A549 (cell line): ENCODE data around the gene CRADD. TPM values are rescaled to one million over a fixed set of nuclear protein-coding genes. Genes with fewer than 3 reads are reported as not detected.

Experiments
- ATAC-seq, 2 experiments: fragments of 200-7000 bp in 1 of 2; fragments of >200 bp in 1 of 2; cut with Nextera tagmentation in 1 of 2; cut with Tn5 transposase in 1 of 2; 3 replicates each; pipeline versions ENCODE4 v1.8.0 to v1.9.1; 2018 to 2020; ENCODE audit warnings: mild to moderate bottlenecking in 1 of 2, moderate library complexity in 1 of 2
- CTCF ChIA-PET: fragments of 300-600 bp; sonication (Branson Sonifier 250); formaldehyde crosslinking; extraction: SDS; loops from one replicate; lab custom pipeline; 2021; ENCODE audit warnings: antibody characterized with exemption, inconsistent platforms; lab: Yijun Ruan, JAX
- POLR2A ChIA-PET: fragments of 350-600 bp; formaldehyde crosslinking; extraction: SDS; loops from one replicate; lab custom pipeline; 2021; ENCODE audit warnings: antibody characterized with exemption, inconsistent platforms; lab: Yijun Ruan, JAX
- DNase-seq, 2 experiments: peaks; one replicate each; pipeline versions ENCODE4 v3.0.0 to v3.0.0-alpha.2; 2011 to 2016; ENCODE audit warnings: low read depth in 1 of 2, low spot score in 1 of 2
- FAIRE-seq: peaks from 2 replicates; lab custom pipeline; 2011; peaks lifted over from hg19 to GRCh38; lab: Jason Lieb, UNC
- H3K27ac ChIP-seq, 2 experiments: fragments of >200 bp; sonication (Bioruptor Twin); formaldehyde crosslinking; 3 replicates each; pipeline ENCODE4 v1.5.1; 2016 to 2017
- H3K4me1 ChIP-seq: fragments of >200 bp; sonication (Bioruptor Twin); formaldehyde crosslinking; 3 replicates; pipeline ENCODE4 v1.6.1; 2016
- H3K4me2 ChIP-seq: fragments of >200 bp; sonication (Bioruptor Twin); formaldehyde crosslinking; 3 replicates; pipeline ENCODE4 v1.6.1; 2016
- H3K4me3 ChIP-seq: fragments of >200 bp; sonication (Bioruptor Twin); formaldehyde crosslinking; 3 replicates; pipeline ENCODE4 v1.5.1; 2016
- H3K9me3 ChIP-seq: fragments of >200 bp; sonication (Bioruptor Twin); formaldehyde crosslinking; 3 replicates; pipeline ENCODE4 v1.6.1; 2016
- ATOH8 ChIP-seq: fragments of 250-450 bp; sonication (Bioruptor Pico); IDR thresholded peaks from 2 replicates; pipeline ENCODE4 v1.5.0; 2020; ENCODE audit warnings: low read depth, mild to moderate bottlenecking, moderate library complexity
- BCL3 ChIP-seq: fragments of >200 bp; sonication (Bioruptor Twin); formaldehyde crosslinking; IDR thresholded peaks from 3 replicates; pipeline ENCODE4 v1.6.1; 2016
- CBX8 ChIP-seq: fragments of 200-600 bp; sonication (generic); IDR thresholded peaks from 2 replicates; pipeline ENCODE4 v1.6.1; 2016
- CEBPB ChIP-seq, 2 experiments: fragments of >200 bp in 1 of 2; sonication (Bioruptor Twin) in 1 of 2; formaldehyde crosslinking in 1 of 2; IDR thresholded peaks; 2 replicates each; pipeline ENCODE4 v1.6.1; 2012 to 2016
- CHD2 ChIP-seq: fragments of 150-350 bp; IDR thresholded peaks from 2 replicates; pipeline ENCODE4 v1.6.1; 2014; ENCODE audit warnings: low read length; ENCODE audit not compliant: partially characterized antibody
- E2F6 ChIP-seq: IDR thresholded peaks from 2 replicates; pipeline ENCODE4 v1.6.1; 2012; ENCODE audit warnings: low read depth, borderline replicate concordance
- EHMT2 ChIP-seq: fragments of 200-600 bp; sonication (generic); IDR thresholded peaks from 2 replicates; pipeline ENCODE4 v1.6.1; 2016; ENCODE audit warnings: antibody characterized with exemption, low read depth, mild to moderate bottlenecking, moderate library complexity
- ELK1 ChIP-seq: fragments of 150-350 bp; IDR thresholded peaks from 2 replicates; pipeline ENCODE4 v1.6.1; 2014; ENCODE audit warnings: low read depth, mild to moderate bottlenecking, low read length
- EP300 ChIP-seq, 2 experiments: fragments of >200 bp; sonication (Bioruptor Twin); formaldehyde crosslinking; IDR thresholded peaks; 2 replicates in 1 of 2; 3 replicates in 1 of 2; pipeline ENCODE4 v1.6.1; 2016 to 2017
- HEYL ChIP-seq: fragments of 250-450 bp; sonication (Bioruptor Pico); IDR thresholded peaks from 2 replicates; pipeline ENCODE4 v1.8.0; 2021; ENCODE audit warnings: mild to moderate bottlenecking, moderate library complexity
- HOXA7 ChIP-seq: fragments of 250-450 bp; sonication (Bioruptor Pico); IDR thresholded peaks from 2 replicates; pipeline ENCODE4 v1.5.0; 2020; ENCODE audit warnings: mild to moderate bottlenecking, moderate library complexity
- HOXB13 ChIP-seq: fragments of 250-450 bp; sonication (Bioruptor Pico); IDR thresholded peaks from 2 replicates; pipeline ENCODE4 v1.5.0; 2020; ENCODE audit warnings: low read depth, mild to moderate bottlenecking, moderate library complexity
- JUN ChIP-seq, 2 experiments: fragments of >200 bp; sonication (Bioruptor Twin); formaldehyde crosslinking; IDR thresholded peaks; 2 replicates in 1 of 2; 3 replicates in 1 of 2; pipeline ENCODE4 v1.6.1; 2016 to 2017
- MAZ ChIP-seq: fragments of 150-350 bp; IDR thresholded peaks from 2 replicates; pipeline ENCODE4 v1.6.1; 2014; ENCODE audit warnings: antibody characterized with exemption, low read depth, low read length, borderline replicate concordance
- NPAS2 ChIP-seq: fragments of 250-450 bp; sonication (Bioruptor Pico); IDR thresholded peaks from 2 replicates; pipeline ENCODE4 v1.8.0; 2022; ENCODE audit warnings: mild to moderate bottlenecking, moderate library complexity, borderline replicate concordance
- NR3C1 ChIP-seq: fragments of >200 bp; sonication (Bioruptor Twin); formaldehyde crosslinking; IDR thresholded peaks from 3 replicates; pipeline ENCODE4 v1.6.1; 2017
- PBX3 ChIP-seq: IDR thresholded peaks from 2 replicates; pipeline ENCODE4 v1.6.1; 2012
- POLR2A ChIP-seq: IDR thresholded peaks from 2 replicates; pipeline ENCODE4 v1.6.1; 2012; ENCODE audit warnings: mild to moderate bottlenecking, low read length
- SMC3 ChIP-seq: fragments of >200 bp; sonication (Bioruptor Twin); formaldehyde crosslinking; IDR thresholded peaks from 3 replicates; pipeline ENCODE4 v1.6.1; 2018; ENCODE audit warnings: inconsistent platforms
- TFCP2L1 ChIP-seq: fragments of 250-450 bp; sonication (Bioruptor Pico); IDR thresholded peaks from 2 replicates; pipeline ENCODE4 v1.5.0; 2021; ENCODE audit warnings: mild to moderate bottlenecking
- USF2 ChIP-seq: fragments of 450-650 bp; IDR thresholded peaks from 2 replicates; pipeline ENCODE4 v1.6.1; 2014; ENCODE audit warnings: antibody characterized with exemption
- ZC3H11A ChIP-seq: fragments of 450-650 bp; IDR thresholded peaks from 2 replicates; pipeline ENCODE4 v1.6.1; 2014; ENCODE audit warnings: antibody characterized with exemption, mild to moderate bottlenecking
- ZFP36 ChIP-seq: fragments of 450-650 bp; IDR thresholded peaks from 2 replicates; pipeline ENCODE4 v1.6.1; 2014; ENCODE audit warnings: borderline replicate concordance; ENCODE audit not compliant: partially characterized antibody
- ZSCAN20 ChIP-seq: fragments of 250-450 bp; sonication (Bioruptor Pico); IDR thresholded peaks from 2 replicates; pipeline ENCODE4 v1.8.0; 2022; ENCODE audit warnings: mild to moderate bottlenecking, moderate library complexity
- WGBS: methylation state at CpG from one replicate; pipeline ENCODE4 v1.1.6; 2017; ENCODE audit errors: missing lambda C conversion rate; 5-methylcytosine and 5-hydroxymethylcytosine counted together
- polyA plus RNA-seq, 4 experiments: library from polyadenylated mRNA; depleted of rRNA in 3 of 4; stranded (reverse); fragments of >200 nt; fragmentation: RNase III in 1 of 4; extraction: RNeasy Plus Mini Kit Qiagen cat#74134 plus additional on column Dnase treatment in 1 of 4; gene quantifications; 2 replicates in 3 of 4; 3 replicates in 1 of 4; pipeline ENCODE4 v1.2.3, GENCODE V29; 2011 to 2017

Gene CRADD
- polyA plus RNA-seq, 2 of the 4 experiments (the other 2 are of a cell fraction), result 13.2 to 23.0 TPM

GRCh38 chr12:93902736-93903562, 225.8 kb downstream of the CRADD start:
- TF ChIP-seq E2F6 (no peak), ZFP36 (no peak), HOXA7 (CRISPR knock-in tag) (no peak), CHD2 (no peak), ZSCAN20 (CRISPR knock-in tag) (no peak), USF2 (no peak), POLR2A (no peak), NPAS2 (no peak), JUN (IDR thresholded peaks at IDR 0.05) (no peak), CBX8 (no peak), ATOH8 (CRISPR knock-in tag) (no peak), BCL3 (no peak), EHMT2 (no peak), HOXB13 (CRISPR knock-in tag) (no peak), PBX3 (no peak), ELK1 (no peak), ZC3H11A (no peak)
- H3K27ac ChIP-seq, result no peak overlapping the region
- DNase-seq (no peak), FAIRE-seq (no peak), ATAC-seq (no peak)
- no peak overlapping the region for H3K4me3 ChIP-seq
- no peaks in the 10 kb centered on the region for H3K4me1 ChIP-seq
- ChIA-PET CTCF (no interaction called here), POLR2A (no interaction called here)
- H3K9me3 ChIP-seq, result 0 out of 3 replicates have a peak, but pooled peaks cover 5% of the 10 kb centered on the region
- 59% methylated on average over 5 of the region's 5 CpGs for WGBS
- no peak overlapping the region for H3K4me2 ChIP-seq

GRCh38 chr12:93904124-93904523, 226.9 kb downstream of the CRADD start:
- CTCF ChIA-PET, result interaction anchor here (1.0 kb wide), 1 partner anchor 11 kb away, joined by 3 read pairs; no protein-coding TSS in a partner anchor
- H3K9me3 ChIP-seq, result 0 out of 3 replicates have a peak, but pooled peaks cover 5% of the 10 kb centered on the region
- POLR2A ChIA-PET, result no interaction called here
- TF ChIP-seq NR3C1 (no peak), EP300 (IDR thresholded peaks at IDR 0.05) (no peak), E2F6 (no peak), SMC3 (no peak), ELK1 (no peak), CEBPB (IDR thresholded peaks at IDR 0.05) (no peak), POLR2A (no peak), TFCP2L1 (no peak), MAZ (no peak), HEYL (CRISPR knock-in tag) (no peak)
- DNase-seq (no peak), ATAC-seq (no peak), FAIRE-seq (no peak)
- H3K4me1 ChIP-seq, result 0 out of 3 replicates have a peak, but pooled peaks cover 3% of the 10 kb centered on the region
- H3K4me3 ChIP-seq, result no peak overlapping the region
- 84% methylated on average over 4 of the region's 4 CpGs for WGBS
- no peak overlapping the region for H3K4me2 ChIP-seq
- no peak overlapping the region for H3K27ac ChIP-seq
